Activated CD4-positive, CD25-positive, alpha-beta regulatory T cell treated with anti-CD3 and anti-CD28 coated beads, Interleukin-2, amount 50 U/mL, for 24 hours (primary cell): ENCODE results near the gene TFEB.

Experiments used
- ATAC-seq, 2 donors: fragments of 150-1000 bp; cut with Tn5 transposase; one replicate each; pipeline ENCODE4 v1.10.0; 2021; ENCODE audit warnings: mild to moderate bottlenecking in 1 of 2, moderate library complexity in 1 of 2

TFEB gene

DNA sequence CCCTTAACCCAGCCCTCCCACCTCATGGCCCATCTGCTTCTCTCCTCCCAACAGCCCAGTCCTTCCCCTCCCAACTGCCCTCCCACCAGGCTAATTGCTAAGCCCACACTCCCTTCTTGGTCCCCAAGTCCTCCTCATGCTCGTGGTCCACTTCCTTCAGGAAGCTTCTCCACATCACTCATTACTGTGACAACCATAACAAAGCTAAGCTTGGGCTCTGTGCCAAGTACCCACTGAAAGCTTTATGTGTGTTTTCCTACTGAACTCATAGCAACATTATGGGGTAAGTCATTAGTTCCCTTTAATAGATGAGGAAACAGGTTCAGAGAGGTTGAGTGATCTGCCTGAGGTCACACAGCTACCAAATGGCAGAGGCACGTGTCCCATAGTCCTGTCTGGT lies 28.1 kb upstream of the TFEB start:
- ATAC-seq = no peak

DNA sequence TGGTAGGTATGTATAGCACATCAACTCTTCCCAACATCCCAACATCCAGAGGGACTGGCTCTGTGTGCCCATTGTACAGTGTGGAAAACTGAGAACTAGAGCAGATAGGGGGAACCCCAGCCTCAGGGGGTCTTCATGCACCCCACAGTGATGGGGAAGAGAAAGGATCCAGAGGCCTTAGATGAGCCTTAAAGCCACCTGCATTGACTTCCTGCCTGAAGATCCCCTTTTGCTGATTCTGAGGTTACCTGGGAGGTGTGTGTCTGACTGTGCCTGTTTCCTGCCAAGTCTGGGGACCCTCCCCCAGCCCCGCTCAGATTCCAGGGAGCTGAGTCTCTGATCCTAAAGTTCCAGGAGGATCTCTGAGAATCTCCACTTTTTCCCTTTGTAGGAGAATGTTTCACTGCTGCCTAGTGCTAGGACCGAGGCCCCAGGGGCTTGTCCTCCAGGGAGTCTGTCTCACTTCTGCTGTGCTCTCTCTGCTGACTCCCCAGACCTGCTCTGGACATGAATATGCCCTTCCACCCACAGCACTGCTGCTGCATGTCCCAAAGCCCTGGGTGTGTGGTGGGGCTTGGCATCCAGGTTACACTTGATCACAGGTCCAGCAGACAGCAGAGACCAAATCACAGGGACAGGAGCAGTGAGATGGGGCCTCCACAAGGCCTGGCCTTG lies 24.6 kb upstream of the TFEB start:
- no peak for ATAC-seq

DNA sequence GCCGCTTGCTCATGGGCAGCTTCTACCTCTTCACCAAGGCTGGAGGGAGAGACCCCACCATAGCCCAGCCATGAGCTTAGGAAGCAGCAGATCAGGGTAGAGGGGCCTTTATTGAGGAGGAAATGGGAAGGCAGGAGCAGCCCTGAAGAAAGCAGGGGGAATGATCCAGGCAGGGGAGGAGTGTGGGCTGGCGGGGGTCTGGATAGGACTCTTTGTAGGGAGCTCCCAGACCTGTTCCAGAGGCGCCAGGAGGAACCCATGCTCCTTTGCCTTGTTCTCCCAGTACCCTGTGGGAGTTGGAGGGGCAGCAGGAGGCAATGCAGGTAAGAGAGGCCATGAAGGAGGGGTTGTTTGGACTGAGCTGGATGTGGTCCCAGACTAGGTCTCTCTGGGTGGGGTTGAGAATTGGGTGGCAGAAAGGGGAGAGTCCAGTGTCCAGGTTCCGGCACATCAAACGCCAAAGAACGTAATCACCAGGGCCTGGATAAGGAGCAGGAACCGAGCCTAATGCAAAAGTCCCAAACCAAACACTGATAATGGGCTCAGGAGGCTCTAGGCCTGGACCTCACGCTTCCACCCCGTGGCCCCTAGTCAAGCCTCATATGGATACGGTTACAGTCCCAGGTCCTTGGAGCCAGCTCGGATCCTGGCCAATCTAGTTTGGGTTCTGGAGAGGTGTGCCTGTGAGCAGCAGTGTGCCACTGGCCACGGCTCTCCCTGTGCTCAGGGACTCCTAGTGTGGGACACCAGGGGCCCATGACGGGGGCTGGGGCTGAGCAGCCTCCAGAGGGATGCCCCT lies 23.9 kb upstream of the TFEB start:
- no peak for ATAC-seq

DNA sequence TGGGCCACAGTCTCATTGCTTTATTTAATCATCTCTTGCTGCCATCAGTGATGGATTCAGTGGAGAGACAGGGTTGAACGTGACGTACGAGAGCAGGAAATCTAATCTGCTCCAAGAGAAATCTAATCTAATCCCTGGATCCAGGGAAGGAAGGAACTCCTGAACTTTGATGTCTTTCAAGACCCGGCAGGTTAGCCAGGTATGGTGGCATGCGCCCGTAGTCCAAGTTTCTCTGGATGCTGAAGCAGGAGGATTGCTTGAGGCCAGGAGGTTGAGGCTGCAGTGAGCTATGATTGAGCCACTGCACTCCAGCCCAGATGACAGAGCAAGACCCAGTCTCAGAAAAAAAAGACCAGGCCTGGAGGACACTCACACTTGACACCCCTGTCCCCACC lies 23.2 kb upstream of the TFEB start:
- ATAC-seq = no peak

DNA sequence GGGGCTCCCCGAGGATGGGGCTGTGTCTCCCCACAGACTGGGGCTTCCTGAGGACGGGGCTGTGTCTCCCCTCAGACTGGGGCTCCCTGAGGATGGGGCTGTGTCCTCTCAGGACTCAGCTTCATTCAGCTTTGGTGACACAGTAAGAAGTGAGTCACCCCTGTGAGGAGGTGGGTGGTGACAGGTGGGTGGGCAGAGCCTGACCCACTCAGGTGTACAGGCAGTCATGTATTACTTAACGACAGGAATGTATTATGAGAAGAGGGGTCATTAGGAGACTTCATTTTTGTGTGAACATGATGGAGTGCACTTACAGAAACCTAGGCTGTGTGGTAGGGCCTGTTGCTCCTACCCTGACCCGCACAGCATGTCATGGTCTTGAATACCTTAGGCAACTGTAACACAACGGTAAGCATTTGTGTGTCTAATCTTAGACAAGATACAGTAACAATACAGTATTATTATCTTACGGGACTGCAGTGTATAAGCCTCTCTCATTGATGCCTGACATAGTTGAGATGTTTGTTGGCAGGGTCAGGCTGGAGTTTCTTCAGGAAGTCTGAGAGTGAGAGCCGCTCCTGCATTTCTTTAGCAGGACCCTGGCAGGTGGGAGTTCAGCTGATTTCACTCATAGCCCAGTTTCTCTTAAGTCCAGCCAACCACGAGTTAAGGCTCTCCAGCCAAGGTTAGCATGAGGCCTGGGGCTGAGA lies 22.7 kb upstream of the TFEB start:
- no peak for ATAC-seq

DNA sequence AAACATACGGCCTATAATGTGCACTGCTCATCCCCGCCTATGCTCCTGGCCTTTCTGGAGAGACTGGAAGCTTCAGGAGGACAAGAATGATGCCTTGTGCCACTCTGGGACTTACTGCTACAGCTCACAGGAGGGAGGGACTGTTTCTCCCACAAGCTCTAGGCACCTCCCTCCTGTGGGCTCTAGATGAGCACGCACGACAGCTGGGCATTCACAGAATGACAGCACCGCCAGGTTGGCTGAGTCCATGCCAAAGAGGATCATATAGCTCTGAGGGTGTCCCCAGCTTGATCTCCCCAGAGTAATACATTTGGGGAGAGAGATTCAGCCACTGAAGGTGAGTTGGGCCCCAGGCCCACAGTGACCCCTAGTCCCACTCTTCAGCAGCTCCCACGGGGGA lies 21.9 kb upstream of the TFEB start:
- ATAC-seq = no peak

DNA sequence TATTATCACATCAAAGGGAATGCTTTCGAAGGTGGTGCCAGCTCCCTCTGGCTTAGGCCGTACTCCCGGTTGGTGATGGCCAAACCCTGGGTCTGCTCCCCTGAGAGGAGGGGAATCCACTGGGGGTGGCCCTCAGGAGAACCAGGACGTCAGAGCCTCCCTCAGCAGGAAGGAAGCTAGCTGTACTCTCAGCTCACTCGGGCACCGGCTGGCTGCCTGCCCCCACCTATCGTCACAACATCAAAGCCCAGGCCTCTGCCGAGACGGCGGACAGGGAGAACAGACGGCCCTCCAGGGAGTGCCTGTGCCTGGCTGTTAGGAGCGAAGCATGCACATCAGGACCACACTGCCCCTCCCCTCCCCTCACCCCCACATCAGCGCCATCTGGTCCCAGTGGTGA lies 20.9 kb upstream of the TFEB start:
- peak in 1 of 2 donors; percentile 24 for ATAC-seq

DNA sequence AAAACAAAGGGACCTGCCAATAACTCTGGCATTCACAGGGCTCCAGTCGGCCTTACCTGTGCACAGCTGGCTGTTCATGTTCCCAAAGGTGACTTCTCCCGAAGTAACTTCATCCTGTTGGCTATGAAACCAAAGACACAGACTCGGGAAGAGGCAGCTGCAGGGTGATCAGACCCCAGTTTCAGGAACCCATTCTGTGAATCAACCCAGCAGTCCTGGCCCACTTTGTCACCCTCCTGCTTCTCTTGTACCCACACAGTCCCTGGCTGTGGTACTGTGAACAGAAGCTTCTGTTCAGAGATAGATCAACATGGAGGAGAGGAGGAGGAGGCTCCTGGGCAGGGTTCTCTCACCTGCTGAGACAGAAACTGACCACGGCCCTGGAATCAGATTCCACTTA lies 20.5 kb upstream of the TFEB start:
- no peak for ATAC-seq

DNA sequence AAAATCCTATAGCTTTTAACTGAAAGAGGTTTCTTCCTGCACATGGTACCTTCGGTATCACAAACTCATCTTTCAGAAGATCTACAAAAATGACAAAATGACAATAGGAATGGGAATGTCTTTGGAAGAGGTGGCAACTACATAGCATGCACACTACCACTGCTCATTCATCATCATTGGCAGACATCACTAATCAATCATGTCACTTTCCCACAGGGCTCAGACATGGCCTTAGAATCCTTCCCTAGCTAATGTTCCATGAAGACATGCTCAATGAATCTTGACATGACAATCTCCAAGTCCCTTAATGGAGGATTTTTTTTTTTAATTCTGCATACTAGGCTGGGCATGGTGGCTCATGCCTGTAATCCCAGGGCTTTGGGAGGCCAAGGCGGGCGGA lies 15.0 kb upstream of the TFEB start:
- ATAC-seq = no peak

DNA sequence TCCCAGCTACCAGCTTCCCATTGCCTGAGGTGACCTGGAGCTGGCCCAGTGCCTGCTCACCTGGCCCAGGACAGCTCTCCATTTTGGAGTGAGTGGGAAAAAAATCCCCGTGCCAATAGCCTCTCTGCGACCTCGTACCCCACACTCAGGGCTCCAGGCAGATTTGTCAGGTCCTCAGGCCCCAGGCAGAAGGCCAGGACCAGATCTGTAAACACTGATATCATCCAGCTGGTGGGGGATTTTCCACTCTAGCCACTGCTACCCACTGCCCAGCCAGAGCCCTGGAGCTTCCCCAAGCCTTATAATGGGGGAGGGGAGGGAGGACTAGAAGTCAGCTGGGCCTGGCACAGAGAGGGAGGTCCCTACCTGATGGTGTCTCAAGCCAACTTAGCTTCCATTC lies 13.1 kb upstream of the TFEB start:
- no peak for ATAC-seq

DNA sequence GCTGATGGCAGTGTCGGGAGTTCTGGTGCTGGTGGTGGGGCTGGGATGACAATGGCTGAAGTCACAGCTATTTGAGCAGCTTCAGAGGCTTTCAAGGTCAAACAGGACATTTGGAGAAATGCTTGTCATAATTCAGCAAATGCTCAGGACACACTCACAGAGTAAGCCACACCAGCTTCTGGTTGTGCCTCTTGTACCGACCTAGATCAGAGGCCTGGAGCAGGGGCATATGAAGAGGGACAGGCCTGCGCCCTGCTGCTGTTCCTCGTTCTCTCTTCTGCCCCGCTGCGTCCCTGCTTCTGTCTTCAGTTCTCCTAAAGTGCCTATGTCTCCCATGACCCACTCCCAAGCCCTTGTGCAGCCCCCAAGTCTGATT lies 12.7 kb upstream of the TFEB start:
- ATAC-seq = no peak

DNA sequence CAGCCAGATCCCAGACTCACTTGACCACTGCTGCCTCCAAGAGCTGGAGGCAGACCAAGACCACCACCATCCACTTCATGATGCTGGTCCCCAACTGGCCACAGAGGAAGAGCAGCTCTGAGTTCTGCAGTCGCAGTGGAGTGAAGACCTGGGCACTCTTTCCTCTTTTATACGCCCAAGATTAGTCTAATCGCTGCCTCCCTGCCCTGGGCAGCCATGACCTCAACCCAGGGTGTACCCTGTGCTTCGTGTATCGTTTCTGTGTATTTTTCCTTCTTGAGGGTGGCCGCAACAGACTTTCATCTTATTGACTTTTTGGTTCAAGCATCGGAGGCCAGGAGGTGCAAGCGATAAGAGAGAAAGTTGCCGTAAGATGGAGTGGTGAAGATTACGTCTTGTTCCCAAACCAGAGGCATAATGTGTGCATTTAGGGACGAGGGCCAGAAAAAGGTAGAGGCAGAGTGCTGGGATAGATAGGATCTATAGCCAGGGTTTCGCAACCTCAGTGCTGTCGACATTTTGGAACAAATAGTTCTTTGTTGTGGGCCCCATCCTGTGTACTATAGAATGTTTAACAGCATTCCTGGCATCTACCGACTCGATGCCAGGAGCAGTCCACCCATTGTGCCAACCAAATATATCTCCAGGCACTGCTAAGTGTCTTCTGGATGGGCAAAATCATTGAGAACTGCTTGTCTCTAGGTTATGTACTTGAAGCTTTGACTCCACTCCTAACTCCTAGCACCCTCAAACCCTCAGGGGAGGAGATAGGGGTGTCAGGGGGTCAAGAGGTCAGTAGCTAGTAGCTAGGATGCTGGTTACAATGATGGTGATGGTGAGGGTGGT lies 12.1 kb upstream of the TFEB start, which contains the start of gene PGC:
Gene PGC, minus strand, starts transcription at position 142 of the 846 bp plus-strand sequence. Its CDS starts 63 bp downstream, at position 79.
- no peak for ATAC-seq

DNA sequence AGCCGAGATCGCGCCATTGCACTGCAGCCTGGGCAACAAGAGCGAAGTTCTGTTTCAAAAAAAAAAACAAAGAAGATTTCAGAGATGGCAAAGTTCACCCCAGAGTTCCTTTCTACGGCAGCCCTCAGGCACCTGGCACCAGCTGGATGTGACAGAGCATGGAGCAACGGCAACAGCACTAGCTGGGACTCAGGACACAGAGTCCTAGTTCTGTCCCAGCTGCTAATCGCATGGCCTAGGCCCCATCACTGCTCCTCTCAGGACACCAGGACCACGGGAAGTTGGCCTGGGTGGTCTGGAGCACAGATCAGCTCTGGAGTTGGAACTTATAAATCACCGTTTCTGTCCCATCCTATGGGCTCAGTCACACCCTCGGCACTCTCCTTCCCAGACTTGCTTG lies 10.7 kb upstream of the TFEB start:
- no peak for ATAC-seq

DNA sequence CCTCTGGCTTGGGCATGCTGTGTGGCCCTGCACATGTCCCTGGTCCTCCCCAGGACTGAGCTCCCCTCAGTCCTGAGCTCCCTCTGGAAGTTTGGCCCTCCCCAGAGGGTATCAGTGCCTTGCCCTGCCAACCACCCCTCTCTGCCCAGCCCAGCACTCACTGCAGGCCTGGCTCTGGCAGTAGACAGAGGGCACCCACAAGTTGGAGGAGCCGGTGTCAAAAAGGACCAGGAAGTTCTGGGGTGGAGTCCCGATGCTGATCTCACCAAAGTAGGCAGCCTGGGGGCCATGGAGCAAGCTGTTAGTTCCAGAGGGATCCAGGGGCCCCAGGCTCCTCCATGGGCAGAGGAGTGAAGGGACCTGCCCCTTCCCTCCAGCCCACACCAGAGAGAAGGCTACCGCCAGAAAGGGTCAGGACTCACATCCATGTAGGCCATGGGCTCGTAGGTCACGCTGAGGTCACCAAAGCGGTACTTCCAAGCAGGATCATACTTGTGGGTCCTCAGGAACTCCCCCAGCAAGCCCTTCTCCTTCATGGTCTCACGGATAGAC lies 8.9 kb upstream of the TFEB start:
- no peak for ATAC-seq

DNA sequence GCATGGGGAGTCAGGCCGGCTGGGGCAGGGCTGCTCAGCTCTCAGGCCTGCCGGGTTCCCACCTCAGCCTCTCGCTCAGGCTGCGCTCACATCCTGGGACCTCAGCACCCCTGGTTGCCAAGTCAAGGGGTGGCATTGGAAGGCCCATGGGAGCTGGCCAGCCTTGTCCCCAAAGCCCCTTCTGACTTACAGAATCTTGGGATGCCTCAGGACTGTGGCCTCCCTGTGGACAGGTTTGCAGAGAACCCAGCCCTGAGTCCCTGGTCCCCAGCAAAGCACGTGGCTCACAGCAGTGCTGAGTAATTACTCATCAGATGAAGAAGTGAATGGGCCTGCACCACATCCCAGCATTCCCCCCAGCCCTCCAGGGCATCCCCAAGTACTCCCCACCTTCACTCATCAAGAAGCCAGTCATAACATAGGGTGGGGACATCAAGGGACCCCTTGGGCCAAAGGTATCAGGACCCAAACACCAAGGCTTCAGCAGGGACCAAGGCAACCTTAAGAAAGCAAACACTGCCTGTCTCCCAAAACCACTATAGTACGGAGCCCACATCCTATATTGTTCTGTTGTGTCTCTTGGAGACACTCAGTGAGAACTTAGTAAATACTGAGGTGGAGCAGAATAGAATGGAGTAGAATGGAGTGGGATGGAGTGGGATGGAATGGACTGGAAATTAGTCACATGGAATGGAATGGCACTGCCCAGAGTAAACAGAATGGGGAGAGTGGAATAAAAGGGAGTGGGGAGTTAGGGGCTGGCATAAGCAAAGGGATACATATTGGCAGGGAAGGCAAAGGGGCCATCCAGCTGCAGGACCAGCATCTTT lies 8.2 kb upstream of the TFEB start:
- ATAC-seq = no peak

DNA sequence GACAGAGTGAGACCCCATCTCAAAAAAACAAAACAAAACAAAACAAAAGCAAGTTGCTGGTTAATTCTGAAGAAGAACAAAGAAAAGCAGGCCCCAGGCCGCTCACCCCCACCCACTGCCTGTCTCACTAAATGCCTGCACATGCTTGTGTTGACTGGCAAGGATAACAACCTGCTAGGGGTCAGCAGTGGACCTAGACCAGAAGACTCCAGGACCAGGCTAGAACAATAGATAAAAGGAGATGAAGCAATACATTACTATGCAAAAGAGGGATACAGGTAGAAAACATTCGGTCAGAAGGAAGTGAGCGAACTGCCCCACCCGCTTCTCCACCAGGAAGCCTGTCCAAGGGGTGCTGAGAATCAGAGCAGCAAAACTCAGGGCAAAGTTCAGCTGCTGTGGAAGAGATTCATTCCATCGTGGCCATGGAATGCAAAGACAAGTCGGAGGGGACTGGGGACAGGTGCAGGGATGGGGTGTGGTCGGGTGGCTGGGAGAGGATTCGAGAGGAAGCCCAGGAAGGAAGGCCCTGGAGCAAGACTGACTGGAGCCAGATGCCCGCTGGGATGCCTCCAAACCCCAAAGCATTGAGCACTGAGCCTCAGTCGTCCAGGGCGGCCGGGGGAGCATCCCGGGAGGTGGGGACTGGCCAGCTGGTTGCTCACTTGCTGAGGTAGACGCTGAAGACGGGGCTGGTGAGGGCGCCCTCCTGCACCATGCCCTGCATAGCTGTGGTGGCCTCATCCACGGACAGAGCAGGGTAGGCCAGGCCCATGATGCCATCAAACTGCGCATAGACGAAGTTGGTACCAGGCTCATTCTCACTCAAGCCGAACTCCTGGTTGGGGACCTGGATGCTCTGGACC lies 6.5 kb upstream of the TFEB start:
- ATAC-seq = no peak

DNA sequence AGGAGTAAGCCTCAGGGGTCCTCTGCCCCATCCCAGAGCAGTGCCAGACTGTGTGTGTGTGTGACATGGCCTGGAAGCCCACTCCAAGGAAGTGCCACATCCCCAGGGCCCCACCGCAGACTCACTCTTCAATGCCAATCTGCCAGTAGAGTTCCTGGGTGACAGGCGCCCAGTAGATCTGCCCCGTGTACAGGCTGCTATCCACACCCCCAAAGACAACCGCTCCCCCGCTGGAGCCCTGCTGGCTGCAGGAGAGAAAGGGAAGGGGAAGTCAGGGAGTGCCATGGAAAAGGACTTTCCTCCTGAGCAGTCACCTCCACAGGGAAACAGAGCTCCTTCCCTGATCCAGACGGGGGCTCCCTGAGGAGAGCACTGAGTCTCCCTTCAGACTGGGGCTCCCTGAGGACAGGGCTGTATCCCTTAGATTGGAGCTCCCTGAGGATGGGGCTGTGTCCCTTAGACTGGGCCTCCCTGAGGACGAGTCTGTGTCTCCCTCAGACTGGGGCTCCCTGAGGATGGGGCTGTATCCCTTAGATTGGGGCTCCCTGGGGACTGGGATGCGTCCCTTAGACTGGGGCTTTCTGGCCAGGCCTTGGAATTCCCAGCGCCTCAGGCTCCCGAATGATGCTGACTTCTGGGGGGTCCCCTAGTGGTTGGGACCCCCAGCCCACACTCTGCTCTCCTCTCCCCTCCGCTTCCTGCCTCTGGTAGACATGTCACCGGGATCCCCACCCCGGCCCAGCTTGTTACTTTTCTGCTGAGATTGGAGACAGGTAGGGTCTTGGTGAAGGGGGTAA lies 5.2 kb upstream of the TFEB start:
- no peak for ATAC-seq

DNA sequence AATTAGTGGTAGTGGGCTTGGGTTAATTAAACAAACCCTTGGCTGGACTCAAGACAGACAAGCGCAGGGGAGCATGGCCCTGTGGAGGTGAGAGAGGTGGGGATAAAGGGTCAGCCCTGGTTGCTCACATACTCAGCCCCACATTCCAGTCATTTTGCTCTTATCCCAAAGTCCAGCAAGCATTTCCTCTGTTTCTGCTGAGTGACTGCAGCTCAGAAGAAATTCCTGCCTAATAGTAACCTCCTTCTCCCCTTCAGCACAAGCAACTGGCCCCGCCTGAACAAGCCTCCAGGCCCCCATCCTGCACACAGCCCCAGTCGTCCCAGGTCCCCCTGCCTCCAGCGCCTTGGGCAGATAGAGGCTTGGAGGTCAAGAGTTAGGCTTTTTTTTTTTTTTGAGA lies 3.6 kb upstream of the TFEB start:
- no peak for ATAC-seq

DNA sequence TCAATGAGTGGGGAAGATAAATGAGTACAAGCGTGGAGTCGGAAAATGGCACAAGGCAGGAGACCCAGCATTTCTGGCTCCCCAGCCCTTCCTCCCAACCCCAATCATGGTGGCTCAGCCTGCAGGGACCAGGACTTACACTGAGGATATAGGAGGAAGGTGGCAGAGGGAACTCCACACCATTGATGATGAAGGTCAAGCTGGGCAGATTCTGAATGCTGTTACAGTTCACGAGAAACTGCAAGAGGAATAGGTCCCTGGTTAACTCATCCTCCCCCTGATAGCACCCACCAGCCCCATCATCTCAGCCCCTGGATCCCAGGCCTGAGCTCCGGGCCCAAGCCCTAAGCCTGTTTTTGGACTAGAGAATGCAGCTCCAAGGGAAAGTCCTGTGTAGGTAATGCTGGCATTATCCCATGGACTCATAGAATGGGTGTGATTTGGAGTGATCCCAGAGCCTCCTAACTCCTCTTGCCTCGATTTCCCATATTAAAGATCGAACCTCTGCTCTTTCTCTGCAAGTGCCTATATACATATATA lies 2.3 kb upstream of the TFEB start:
- no peak for ATAC-seq
